Fibroblast of skin of abdomen (primary cell): ENCODE measurements around the gene SRP54. TPM values are rescaled to one million over a fixed set of nuclear protein-coding genes. Genes with fewer than 3 reads are reported as not detected.
"Not testable (repeated sequence)": the region's sequence is repeated elsewhere in the genome, so short reads cannot be mapped to it uniquely, and the experiment has no call there.

ENCODE experiments used
- DNase-seq: peaks from one replicate; pipeline ENCODE4 v3.0.0-alpha.2; 2013
- polyA plus RNA-seq, 2 experiments: library from polyadenylated mRNA; unstranded; fragments of 120-200 nt; gene quantifications; one replicate each; pipeline ENCODE4 v1.2.1, GENCODE V29; 2013; ENCODE audit not compliant: insufficient read length in 2 of 2

Gene SRP54
- polyA plus RNA-seq (2013, experiment 1 of 2; ENCODE audit: insufficient read length) = 61.0 TPM
- polyA plus RNA-seq (2013, experiment 2 of 2; ENCODE audit: insufficient read length) = 60.3 TPM

- peak; percentile 97 for DNase-seq
Measured at GRCh38 chr14:34982421-34983147, at the start of gene SRP54. TSS of gene SRP54 (plus strand) at chr14:34982992. CDS start at chr14:34996710, 13,718 bp downstream.

- no peak for DNase-seq
Measured at GRCh38 chr14:34933301-34933700, 49.5 kb upstream of the SRP54 start.

GRCh38 chr14:34935488-34935887 is 47.3 kb upstream of the SRP54 start:
- no peak for DNase-seq

- DNase-seq = no peak
Measured at GRCh38 chr14:34937442-34937841, 45.4 kb upstream of the SRP54 start.

GRCh38 chr14:34937876-34938275 is 44.9 kb upstream of the SRP54 start:
- no peak for DNase-seq

- DNase-seq = no peak
Measured at GRCh38 chr14:34943506-34943905, 39.3 kb upstream of the SRP54 start.

- no peak for DNase-seq
Measured at GRCh38 chr14:34944744-34945143, 38.0 kb upstream of the SRP54 start.

GRCh38 chr14:34946699-34947098 is 36.1 kb upstream of the SRP54 start:
- no peak for DNase-seq

GRCh38 chr14:34951286-34951685 is 31.5 kb upstream of the SRP54 start:
- DNase-seq = peak; percentile 45

GRCh38 chr14:34956931-34957330 is 25.9 kb upstream of the SRP54 start:
- DNase-seq = no peak

GRCh38 chr14:34957771-34958286 is 25.0 kb upstream of the SRP54 start:
- DNase-seq = no peak

- not testable (repeated sequence) for DNase-seq
Measured at GRCh38 chr14:34962106-34962505, 20.7 kb upstream of the SRP54 start.

GRCh38 chr14:34964977-34965764 is 17.6 kb upstream of the SRP54 start:
- DNase-seq = no peak

- DNase-seq = no peak
Measured at GRCh38 chr14:34965912-34966311, 16.9 kb upstream of the SRP54 start.

GRCh38 chr14:34966413-34966812 is 16.4 kb upstream of the SRP54 start:
- DNase-seq = no peak

GRCh38 chr14:34970665-34971064 is 12.1 kb upstream of the SRP54 start:
- DNase-seq = no peak

GRCh38 chr14:34971381-34971780 is 11.4 kb upstream of the SRP54 start:
- peak; percentile 30 for DNase-seq

GRCh38 chr14:34971801-34972200 is 11.0 kb upstream of the SRP54 start:
- DNase-seq = no peak

GRCh38 chr14:34978444-34978843 is 4.3 kb upstream of the SRP54 start:
- no peak for DNase-seq

GRCh38 chr14:34980337-34980900 is 2.4 kb upstream of the SRP54 start:
- DNase-seq = no peak

GRCh38 chr14:34981743-34982420 is 910 bp upstream of the SRP54 start:
- DNase-seq = peak; percentile 4

- DNase-seq = no peak
Measured at GRCh38 chr14:34983148-34983760, 462 bp downstream of the SRP54 start.
